SK-N-MC (cell line): Measurements from ENCODE around the gene UST.

Experiments used
- EZH2 ChIP-seq: fragments of 200-600 bp; sonication (generic); IDR thresholded peaks from one replicate; pipeline ENCODE4 v1.6.1; 2017; ENCODE audit warnings: antibody characterized with exemption
- POLR2AphosphoS5 ChIP-seq: IDR thresholded peaks from 2 replicates; pipeline ENCODE4 v1.6.1; 2012; ENCODE audit warnings: mild to moderate bottlenecking, low read depth, low read length, borderline replicate concordance

- TF ChIP-seq EZH2 (no peak), POLR2AphosphoS5 (no peak)
Measured at GRCh38 chr6:148790404-148790803, 43.6 kb downstream of the UST start.
